ENCODE results near the gene SERAC1.

DNA sequence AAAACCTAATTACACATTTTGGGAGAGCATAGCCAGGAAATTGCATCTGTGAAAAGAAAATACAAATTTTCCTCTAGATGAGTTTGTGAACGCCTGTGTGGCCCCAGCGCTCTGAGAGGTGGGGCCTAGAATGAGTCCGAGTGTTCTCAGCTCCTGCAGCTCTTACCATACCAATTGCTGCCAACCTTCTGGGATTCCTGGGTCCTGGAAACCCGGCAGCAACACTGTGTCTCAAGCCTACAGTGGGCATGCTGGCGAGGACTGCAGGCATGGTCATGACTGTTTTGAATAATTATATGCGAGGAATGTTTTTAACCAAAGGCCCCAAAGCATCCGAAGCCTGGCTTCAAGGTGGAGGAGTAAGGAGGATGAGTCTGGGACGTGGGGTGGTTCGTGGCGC is 90.4 kb downstream of the SERAC1 start:
- TF ChIP-seq REST (IDR thresholded peaks at IDR 0.05; ENCODE audit: insufficient replicate concordance, low read depth) (no peak), POLR2AphosphoS5 (IDR thresholded peaks at IDR 0.05; ENCODE audit: low read depth) (no peak), SPI1 (IDR thresholded peaks at IDR 0.05; ENCODE audit: borderline replicate concordance, low read depth) (no peak), GABPA (IDR thresholded peaks at IDR 0.05; ENCODE audit: low read depth) (no peak)
- TF ChIP-seq, protein P1, sequence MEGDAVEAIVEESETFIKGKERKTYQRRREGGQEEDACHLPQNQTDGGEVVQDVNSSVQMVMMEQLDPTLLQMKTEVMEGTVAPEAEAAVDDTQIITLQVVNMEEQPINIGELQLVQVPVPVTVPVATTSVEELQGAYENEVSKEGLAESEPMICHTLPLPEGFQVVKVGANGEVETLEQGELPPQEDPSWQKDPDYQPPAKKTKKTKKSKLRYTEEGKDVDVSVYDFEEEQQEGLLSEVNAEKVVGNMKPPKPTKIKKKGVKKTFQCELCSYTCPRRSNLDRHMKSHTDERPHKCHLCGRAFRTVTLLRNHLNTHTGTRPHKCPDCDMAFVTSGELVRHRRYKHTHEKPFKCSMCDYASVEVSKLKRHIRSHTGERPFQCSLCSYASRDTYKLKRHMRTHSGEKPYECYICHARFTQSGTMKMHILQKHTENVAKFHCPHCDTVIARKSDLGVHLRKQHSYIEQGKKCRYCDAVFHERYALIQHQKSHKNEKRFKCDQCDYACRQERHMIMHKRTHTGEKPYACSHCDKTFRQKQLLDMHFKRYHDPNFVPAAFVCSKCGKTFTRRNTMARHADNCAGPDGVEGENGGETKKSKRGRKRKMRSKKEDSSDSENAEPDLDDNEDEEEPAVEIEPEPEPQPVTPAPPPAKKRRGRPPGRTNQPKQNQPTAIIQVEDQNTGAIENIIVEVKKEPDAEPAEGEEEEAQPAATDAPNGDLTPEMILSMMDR (IDR thresholded peaks at IDR 0.05; ENCODE audit: insufficient read depth, low read length), result no peak

Data from HL-60 (cell line).